ELF-1 (cell line): ENCODE data around the gene ADAMTS7.
"Not testable (repeated sequence)": the region's sequence is repeated elsewhere in the genome, so short reads cannot be mapped to it uniquely, and the experiment has no call there.

Experiments used
- DNase-seq: peaks from one replicate; pipeline ENCODE4 v3.0.0-alpha.2; 2016; ENCODE audit warnings: low read depth, low spot score

The ADAMTS7 gene

GRCh38 chr15:78782402-78782801 lies 28.9 kb downstream of the ADAMTS7 start:
- not testable (repeated sequence) for DNase-seq

- not testable (repeated sequence) for DNase-seq
Measured at GRCh38 chr15:78781381-78781780, 29.9 kb downstream of the ADAMTS7 start.

DNA sequence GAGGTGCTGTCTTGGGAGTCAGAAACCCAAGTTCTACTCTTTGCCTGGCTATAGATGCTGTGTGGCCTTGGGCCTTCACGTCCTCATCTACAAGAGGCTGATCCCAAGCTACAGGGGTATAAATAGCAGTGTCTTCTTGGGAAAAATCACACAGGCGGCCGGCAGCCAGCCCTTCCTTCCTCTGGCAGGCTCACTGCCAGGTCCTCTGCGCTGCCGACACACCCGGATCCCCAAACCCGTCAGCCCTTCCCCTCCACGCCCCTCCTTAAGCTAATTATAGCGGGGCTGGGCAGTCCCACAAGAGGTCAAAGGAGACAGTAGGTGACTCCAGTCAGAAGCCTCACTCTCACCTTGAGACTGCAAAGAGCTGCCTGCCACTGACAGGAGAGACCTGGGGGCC lies 31.3 kb downstream of the ADAMTS7 start:
- DNase-seq: not testable (repeated sequence)

DNA sequence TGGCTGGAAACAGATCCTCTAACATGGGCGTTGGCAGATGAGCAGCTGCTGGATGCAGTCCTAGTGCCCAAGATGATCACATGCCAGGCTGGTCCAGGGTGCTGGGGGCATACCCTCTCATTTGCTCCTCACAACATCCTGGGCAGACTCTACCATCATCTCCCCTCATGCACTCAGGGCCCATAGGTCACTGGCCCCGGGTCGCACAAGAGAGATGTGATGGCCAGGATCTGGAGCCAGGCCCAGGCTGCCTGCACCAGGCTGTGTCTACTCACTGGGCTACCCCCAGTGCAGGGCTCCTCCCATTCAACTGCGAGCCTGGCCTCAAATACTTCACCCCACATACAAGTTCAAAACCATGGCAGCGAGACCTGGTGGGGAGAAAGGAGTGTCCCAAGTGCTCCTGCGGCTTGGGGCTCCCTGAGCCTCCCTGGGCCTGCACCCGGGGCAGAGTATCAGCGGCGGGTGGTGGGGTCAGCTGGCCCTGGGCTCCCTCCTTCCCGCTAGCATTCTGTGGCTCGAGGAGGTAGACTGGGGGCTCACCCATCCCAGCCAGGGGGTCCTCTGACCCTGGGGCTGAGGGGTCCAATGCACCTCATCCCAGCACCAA lies 32.0 kb downstream of the ADAMTS7 start:
- not testable (repeated sequence) for DNase-seq

- no peak for DNase-seq
Measured at GRCh38 chr15:78778422-78778821, 32.8 kb downstream of the ADAMTS7 start.

DNA sequence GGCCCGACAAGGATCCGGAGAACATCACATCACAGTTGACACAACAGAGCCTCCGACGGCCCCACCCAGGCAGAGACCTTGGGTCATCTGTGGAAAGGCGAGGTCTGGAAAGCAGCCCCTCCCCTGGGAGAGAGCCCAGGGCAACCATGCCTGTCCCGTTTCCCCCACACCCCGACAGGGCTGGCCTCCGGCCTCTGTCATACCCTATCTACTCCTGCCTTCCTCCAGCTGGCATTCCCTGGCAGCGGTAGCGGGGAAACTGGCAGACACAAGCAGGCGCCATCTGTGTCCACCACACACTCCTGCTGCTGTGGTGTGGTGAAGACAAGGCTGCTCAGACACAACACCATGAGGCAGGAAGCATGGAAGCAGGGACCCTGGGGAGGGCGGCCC lies 33.3 kb downstream of the ADAMTS7 start:
- not testable (repeated sequence) for DNase-seq

DNA sequence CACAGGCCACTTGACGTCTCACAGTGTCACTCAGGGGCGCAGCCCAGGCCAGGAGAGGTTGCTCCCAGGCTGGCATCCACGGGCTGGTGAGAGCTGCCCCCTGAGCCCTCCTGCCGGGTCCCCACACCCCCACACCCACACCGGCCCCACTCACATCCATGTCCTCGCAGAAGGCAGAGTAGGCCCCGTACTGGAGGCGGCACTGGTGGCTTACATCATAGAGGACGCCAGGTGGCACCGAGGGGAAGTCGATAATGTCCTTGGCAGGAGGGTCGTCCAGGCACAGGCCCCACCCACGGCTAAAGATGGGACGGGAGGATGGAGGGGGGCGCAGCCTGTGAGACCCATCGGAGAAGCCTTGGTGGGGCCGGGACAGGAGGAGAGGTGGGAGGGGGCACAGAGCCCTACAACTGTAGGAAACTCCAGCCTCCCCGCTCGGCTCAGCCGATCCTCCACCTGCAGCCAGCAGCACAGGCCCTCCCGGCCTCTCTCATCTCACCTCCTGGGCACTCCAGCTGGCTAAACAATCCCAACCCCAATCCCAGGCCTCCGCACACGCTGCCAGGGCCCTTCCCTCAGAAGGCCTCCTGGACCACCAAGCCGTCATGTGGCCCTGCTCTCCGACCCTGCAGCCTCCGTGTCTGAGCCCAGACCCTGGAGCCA lies 33.8 kb downstream of the ADAMTS7 start:
- DNase-seq: not testable (repeated sequence)

- DNase-seq: not testable (repeated sequence)
Measured at GRCh38 chr15:78776046-78776925, 35.0 kb downstream of the ADAMTS7 start.

GRCh38 chr15:78775472-78775871 lies 35.8 kb downstream of the ADAMTS7 start:
- DNase-seq: no peak

- not testable (repeated sequence) for DNase-seq
Measured at GRCh38 chr15:78774451-78774990, 36.7 kb downstream of the ADAMTS7 start.

GRCh38 chr15:78773765-78774450 lies 37.4 kb downstream of the ADAMTS7 start:
- not testable (repeated sequence) for DNase-seq

DNA sequence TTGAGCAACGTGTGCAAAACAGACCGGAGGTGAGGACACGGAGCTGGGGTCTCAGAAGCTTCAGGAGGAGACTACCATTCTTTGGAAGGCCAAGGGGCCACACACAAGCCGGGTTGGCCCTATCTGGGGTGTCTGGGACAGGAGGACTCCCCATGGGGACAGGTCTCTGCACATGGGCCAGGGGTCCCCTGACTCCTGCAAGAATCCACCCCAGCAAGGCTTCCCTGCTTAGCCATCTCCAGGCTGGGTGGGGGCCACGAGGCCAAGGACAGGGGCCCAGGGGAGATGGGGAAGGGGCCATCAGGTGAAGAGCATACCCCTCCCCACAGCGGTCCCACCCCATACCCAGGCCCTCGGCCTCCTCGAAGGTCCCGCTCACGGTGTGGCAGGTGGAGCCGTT lies 38.5 kb downstream of the ADAMTS7 start:
- DNase-seq: no peak

DNA sequence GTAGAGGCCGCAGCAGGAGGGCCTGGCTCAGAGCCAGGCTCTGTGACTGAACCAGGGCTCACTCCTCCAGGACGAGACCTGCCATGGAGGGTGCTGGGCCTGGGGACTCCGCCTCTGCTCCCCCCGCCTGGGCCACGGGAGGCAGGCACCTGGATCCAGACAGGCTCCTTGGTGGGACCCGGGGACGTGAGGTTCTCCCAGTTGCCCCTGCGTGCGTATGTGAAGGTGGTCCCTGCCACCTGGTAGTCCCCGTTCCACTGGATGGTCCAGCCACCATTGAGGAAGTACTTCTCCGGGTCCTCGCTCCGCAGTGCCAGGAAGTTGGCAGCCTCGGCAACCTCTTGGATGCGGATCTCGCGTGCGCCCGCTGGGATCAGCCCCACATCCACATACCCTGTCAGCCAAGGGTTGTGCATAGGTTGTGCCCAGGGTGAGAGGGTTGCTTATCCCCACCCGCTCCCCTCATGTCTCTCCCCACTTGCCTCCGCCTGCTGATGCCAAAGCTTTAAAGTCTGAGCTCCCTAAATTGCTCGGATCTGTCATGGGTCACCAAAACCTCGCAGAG lies 39.7 kb downstream of the ADAMTS7 start:
- not testable (repeated sequence) for DNase-seq

DNA sequence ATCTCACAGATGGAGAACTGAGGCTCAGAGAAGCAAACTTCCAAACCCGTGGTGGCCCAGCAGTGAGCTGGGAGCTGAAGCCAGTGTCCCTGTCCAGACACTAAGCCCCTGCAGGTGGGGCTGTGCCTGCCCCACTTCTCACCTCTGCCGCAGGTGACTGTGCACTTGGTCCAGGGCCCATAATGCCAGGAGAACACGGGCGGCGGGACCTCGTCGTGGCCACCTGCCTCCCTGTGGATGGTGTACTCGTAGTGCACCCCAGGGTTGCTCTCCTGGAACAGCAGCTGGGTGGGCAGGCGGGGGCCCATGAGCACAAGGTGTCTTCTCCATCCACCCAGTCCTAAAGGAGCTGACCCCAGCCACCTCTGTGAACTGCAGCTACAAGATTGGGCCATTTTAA lies 40.2 kb downstream of the ADAMTS7 start:
- not testable (repeated sequence) for DNase-seq

GRCh38 chr15:78769473-78770225 lies 41.6 kb downstream of the ADAMTS7 start:
- not testable (repeated sequence) for DNase-seq

GRCh38 chr15:78768531-78769408 lies 42.5 kb downstream of the ADAMTS7 start:
- DNase-seq: no peak

DNA sequence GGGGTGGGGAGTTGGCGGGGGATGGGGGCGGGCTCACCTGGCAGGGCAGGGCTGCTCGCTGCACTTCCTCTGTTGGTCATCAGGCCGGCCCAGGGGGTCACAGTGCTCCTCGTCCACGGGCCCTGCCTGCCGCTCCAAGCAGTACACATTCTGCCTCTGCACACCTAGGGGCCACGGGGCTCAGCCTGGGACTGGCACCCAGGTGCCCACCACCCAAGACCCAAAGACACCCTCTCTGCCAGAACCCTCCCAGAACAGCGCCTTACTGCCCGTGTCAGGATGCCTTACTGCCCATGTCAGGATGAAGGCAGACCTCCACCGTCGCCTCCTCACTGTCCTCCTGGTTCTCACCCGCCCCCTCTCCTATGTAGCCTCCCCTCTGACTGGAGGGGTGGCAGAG lies 43.2 kb downstream of the ADAMTS7 start:
- no peak for DNase-seq

- no peak for DNase-seq
Measured at GRCh38 chr15:78767331-78767951, 43.8 kb downstream of the ADAMTS7 start.

DNA sequence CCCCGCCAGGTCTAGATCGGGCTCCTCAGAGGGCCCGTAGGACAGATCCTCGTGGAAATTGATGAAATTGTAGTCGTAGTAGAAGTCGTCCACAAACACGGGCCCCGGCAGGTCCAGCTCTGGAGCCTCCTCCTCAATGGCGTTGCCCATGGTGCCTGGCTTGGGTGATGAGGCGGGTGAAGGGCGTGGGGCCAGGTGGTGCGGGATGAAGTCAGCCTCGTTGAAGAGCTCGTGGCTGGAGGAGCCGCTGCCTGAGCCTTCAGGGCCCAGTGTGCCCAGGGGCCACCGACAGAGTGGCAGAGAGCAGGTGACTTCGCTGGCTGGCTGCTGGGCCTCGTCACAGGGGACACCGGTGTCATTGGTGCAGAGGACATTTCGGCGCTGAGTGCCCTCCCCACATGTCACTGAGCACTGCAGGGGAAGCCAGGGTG lies 44.6 kb downstream of the ADAMTS7 start:
- DNase-seq: not testable (repeated sequence)
